Fibroblast of skin of back (primary cell): Measurements from ENCODE around the gene CADM1. TPM values are rescaled to one million over a fixed set of nuclear protein-coding genes. Genes with fewer than 3 reads are reported as not detected.

Experiments used
- DNase-seq: peaks from one replicate; pipeline ENCODE4 v3.0.0-alpha.2; 2013
- polyA plus RNA-seq, 2 experiments: library from polyadenylated mRNA; unstranded; fragments of 120-200 nt; gene quantifications; one replicate each; pipeline ENCODE4 v1.2.1, GENCODE V29; 2013; ENCODE audit not compliant: insufficient read length in 2 of 2

CADM1 gene
- polyA plus RNA-seq (2013, experiment 1 of 2; ENCODE audit: insufficient read length) = 16.8 TPM
- polyA plus RNA-seq (2013, experiment 2 of 2; ENCODE audit: insufficient read length) = 30.1 TPM

DNA sequence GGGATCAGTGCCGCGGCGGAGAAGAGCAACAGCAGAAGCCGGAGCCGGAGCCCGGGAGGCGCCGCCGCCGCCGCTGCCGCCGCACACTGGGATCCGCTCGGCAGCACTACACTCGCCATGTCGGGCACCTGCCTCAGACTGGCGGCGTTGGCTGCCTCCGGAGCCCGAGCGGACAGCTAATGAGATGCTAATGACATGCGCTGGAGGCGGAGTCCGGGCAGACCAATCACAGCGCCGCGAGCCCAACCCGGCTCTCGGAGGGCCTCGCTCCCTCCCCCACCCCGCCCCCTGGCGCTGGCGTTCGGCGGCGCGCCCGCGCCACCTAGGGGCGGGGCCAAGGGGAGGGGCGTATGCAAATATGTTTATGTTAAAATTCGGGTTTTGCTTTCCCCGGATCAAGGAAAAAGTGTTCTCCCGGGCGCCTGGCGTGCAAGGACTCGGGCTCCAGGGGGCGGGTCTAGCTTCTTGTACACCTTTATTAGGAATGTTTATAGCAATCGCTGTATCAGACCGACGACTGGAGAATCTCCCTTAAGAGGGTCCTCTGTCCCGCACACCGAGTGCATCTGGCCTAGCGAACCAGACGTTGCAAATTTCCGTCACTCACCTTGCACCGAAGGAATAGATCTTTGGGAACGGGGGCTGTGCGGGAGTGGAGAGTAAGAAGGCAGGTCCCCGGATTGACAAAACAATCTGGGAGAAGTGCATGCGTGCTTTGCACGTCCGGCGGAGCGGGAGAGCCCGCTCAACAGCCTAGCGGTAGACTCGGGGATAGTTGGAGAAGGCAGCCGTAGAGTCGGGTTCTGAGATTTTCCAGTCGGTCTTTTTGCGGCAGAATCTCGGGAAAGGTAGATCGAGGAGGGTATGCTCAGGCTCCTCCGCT lies at the start of gene CADM1:
CADM1 (minus strand) TSS at position 140 of the 883 bp plus-strand sequence.
- DNase-seq = peak; percentile 93

DNA sequence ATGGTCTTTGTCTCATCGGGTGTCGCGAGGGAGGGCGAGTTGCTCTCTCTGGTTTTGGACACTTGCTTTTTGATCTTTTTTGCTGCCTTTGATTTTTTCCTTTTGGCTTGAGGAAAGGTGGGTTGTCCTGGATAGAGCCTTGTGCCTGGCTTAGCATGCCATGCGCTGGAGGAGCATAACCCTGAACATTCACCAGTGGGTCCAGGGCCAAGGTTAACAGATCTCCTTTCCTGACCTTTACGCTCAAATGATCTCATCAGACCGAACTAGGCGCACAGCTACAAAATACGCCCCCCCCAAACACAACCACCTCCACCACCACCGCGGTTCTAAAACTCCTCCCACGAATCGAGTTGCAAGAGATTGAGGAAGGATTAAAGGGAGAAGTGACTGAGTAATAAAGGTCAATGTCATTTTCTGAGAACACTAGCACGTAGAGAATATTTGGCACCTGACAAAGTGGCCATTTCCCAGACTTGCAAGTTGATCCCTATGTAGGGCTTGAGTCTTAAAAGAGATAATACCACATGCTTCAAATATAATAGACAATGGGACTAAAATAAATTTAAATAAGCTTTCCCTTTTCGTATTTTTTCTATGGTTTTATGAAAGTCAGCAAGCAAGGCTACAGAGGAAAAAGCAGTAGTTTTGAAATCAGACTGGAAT lies 48.7 kb upstream of the CADM1 start:
- DNase-seq = no peak

GRCh38 chr11:115552151-115552772 lies 48.0 kb upstream of the CADM1 start:
- no peak for DNase-seq

DNA sequence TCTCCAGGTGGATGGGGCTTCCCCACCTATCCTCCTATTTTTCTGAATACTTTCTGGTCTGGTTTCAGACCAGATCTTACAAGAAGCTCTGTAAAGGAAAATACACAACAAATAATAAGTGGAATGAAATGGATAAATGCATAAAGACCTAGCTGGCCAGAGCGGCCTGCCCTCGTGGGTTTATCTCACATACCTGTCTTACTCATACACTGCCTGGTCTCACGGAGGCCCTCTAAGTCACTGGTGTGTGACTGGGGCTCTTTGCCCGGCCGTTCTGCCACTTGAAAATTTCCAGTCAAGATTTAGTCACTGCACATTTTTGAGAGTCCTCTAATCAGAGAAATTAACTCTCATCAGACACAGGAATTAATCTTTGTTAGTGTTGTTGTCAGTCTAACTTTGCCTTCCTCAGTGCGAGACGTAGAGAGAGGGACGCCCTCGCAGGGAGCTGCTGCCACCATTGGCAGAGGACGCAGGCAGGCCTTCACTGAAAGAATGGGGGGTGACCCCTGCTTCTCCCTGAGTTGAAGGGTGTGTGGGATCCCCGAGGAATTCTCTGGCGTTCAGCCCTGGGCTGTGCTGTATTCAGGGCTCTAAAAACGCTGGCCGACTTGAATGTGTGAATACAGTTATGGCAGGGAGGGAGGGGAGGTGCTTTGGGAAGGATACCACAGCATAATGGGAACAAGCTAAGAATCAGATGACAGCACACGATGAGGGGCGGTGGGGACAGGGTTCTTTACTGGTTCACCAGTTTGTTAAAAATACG lies 46.3 kb upstream of the CADM1 start:
- no peak for DNase-seq

- no peak for DNase-seq
Observed at GRCh38 chr11:115548878-115549528, 44.8 kb upstream of the CADM1 start.

DNA sequence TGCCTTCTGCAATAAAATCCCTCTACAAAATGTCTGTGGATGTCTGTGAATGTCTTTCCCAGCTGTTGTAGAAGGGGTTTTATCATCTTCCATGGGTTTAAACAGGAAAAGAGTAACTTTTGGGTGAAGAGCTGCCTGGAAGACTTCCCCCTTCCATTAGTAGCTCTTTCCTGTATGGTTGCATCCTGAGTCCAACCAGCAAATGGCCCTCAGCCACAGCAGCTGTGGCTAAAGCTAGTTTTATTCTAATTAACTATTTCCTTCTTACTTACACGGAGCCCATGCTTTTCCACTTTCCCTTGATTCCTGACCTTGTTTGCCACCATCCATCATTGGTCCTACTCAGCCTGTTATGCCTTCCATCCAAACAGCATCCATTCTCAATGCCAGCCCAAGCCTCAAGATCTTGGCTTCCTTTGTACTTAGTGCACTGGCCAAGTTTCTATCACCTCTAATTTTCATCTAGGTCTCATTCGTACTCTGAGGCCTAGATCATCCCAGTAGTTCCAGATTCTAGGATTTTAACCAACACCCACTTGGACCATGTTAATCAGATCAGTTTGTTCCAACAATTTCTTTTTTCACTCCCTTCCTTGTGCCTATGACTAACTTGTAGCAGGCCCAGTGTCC lies 41.5 kb upstream of the CADM1 start:
- DNase-seq = no peak

DNA sequence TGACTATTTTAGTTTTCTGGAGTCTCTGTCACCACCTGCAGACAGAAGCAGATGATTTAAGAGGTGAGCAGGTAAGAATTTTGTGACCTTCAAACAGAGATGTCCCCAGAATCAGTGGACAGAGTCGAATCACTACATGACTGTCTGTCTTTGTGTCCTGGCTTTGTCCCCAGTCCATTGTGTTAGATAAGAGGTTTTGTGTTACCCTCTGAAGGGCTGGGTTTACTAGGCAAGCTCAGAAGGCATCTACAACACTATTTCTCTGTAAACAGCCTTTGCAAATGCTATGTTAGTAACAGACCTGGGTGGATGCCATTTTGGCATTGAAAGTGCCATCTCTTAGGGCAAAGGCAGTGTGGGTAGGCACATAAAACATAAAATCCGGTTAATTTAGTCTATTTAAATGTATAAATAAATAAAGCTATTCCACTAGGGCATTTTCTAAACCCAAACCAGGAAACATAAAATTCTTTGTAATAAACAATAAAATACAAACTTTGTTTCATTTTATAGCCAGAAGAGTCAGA lies 40.3 kb upstream of the CADM1 start:
- no peak for DNase-seq

DNA sequence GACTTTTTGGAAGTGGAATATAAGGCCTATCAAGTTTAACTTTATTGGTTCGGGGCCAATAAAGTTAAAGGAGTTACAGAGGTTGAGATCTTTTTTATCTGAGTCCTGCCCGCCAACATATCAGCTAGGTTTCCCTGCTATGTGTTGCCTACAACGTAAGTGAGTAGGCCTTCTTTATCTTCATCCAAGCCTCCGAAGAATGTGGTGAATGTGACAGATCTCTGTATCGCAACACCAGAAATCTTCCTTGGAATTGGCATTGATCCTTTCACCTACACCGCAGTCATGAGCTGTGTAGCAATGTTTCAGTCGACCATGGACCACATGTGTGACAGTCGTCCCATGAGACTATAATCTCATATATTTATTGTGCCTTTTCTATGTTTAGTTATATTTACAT lies 37.3 kb upstream of the CADM1 start:
- DNase-seq = no peak

GRCh38 chr11:115539844-115540243 lies 35.6 kb upstream of the CADM1 start:
- DNase-seq = no peak

DNA sequence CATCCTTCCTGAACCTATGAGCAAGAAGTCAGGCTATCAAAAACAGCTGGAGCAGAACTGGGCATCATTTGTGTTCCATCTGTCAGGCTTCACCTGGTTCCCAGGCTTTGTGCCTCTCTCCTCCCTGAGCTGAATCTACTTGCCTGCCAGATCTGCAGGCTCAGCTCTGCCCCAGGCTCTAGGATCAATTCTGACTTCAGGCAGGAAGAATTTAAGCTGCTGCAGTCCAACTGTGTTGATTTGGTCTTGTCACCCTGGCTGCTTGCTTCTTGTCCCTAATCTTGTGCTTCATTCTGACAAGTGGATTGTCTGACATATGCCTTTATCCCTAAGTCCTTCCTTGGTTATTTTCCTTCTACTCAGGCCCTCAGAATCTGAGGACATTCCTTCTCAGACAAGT lies 31.6 kb upstream of the CADM1 start:
- no peak for DNase-seq

DNA sequence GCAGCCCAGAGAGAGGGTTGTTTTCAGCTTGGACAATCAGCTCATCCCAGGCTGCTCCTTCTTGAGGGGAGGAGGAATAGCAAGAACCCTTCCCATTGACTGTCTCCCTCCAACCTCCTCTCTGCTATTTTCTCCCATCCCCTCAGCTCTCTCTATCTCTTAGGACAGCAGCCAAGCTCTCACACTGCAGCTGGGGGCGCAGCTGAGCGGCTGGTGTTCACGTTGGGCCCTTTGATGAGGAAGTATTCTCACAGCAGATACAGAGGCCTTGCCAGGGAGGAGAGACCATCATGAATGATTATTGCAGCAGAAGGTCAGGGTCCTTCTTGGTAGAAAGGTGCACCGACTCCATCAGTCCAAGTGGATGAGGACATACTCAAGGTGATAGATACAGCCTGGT lies 26.5 kb upstream of the CADM1 start:
- DNase-seq = no peak

GRCh38 chr11:115528225-115528624 lies 24.0 kb upstream of the CADM1 start:
- peak; percentile 17 for DNase-seq

GRCh38 chr11:115527534-115528125 lies 23.4 kb upstream of the CADM1 start:
- no peak for DNase-seq

DNA sequence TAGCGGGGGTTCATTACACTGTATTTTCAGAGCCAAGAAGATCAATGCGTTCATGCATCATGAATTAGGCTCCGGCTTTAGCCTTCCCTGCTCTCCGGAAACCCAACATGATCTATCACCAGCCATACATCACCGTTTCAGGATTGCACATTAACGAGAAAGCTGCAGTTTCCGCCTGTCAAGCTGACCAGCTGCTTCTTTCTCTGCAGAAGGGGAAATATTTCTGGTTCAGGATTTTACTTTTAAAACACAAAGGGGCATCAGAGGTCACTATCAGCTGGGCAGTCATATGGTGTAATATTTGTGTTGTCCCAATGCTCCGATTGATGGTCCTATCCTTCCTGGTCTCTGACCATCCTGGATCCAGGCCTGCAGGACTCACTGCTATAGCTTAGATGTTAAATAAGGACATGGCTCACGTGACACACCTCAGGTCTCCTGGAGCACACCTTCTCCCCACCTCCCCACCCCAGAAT lies 21.4 kb upstream of the CADM1 start:
- DNase-seq = no peak

- DNase-seq = no peak
Observed at GRCh38 chr11:115524572-115524971, 20.4 kb upstream of the CADM1 start.

GRCh38 chr11:115523727-115524399 lies 19.6 kb upstream of the CADM1 start:
- DNase-seq = no peak

DNA sequence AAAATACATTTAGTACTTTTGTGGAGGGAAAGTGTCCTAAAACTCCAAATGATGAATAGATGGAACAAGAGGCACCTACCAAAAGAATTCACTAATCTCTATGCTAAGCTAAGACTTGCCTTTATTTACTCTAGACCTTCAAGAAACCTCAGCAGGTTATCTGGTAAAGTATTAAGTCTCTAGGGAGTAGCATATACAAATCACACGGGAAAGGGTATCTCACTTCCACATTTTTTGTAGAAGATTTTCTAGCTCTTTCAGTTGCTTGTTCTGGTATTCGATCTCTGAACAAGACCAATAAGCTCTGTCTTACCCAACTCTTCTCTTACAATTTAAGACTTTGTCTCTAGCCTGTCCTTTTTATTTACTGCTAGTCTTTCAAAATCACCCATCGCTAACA lies 18.1 kb upstream of the CADM1 start:
- DNase-seq = no peak

GRCh38 chr11:115521825-115522224 lies 17.6 kb upstream of the CADM1 start:
- DNase-seq = no peak

GRCh38 chr11:115518983-115519628 lies 14.9 kb upstream of the CADM1 start:
- DNase-seq = no peak
